Hepatocyte (in vitro differentiated cells): ENCODE data around the gene SEC22C. TPM values are rescaled to one million over a fixed set of nuclear protein-coding genes. Genes with fewer than 3 reads are reported as not detected.

Source experiments
- DNase-seq: peaks from one replicate; pipeline ENCODE4 v3.0.0-alpha.2; 2016; ENCODE audit warnings: low spot score
- H2AFZ ChIP-seq: fragments of 200-600 bp; sonication (generic); 2 replicates; pipeline ENCODE4 v1.6.0; 2016; ENCODE audit warnings: antibody characterized with exemption, mild to moderate bottlenecking
- H3K27ac ChIP-seq: fragments of 200-600 bp; sonication (generic); 2 replicates; pipeline ENCODE4 v1.5.1; 2016; ENCODE audit warnings: mild to moderate bottlenecking
- H3K27me3 ChIP-seq: fragments of 200-600 bp; sonication (generic); 2 replicates; pipeline ENCODE4 v1.6.1; 2016
- H3K36me3 ChIP-seq: fragments of 200-600 bp; sonication (generic); replicated peaks from 2 replicates; pipeline ENCODE4 v1.5.1; 2016; ENCODE audit warnings: low read depth; ENCODE audit not compliant: insufficient read depth
- H3K4me1 ChIP-seq: fragments of 200-600 bp; sonication (generic); 2 replicates; pipeline ENCODE4 v1.5.1; 2016; ENCODE audit warnings: mild to moderate bottlenecking, moderate library complexity; ENCODE audit not compliant: insufficient read depth
- H3K4me2 ChIP-seq: fragments of 200-600 bp; sonication (generic); 2 replicates; pipeline ENCODE4 v1.6.0; 2016
- H3K4me3 ChIP-seq: fragments of 200-600 bp; sonication (generic); 2 replicates; pipeline ENCODE4 v1.5.1; 2016; ENCODE audit warnings: mild to moderate bottlenecking
- H3K79me2 ChIP-seq: fragments of 200-600 bp; sonication (generic); 2 replicates; pipeline ENCODE4 v1.6.0; 2017; ENCODE audit warnings: mild to moderate bottlenecking
- H3K9me2 ChIP-seq: fragments of 200-600 bp; sonication (generic); replicated peaks from 2 replicates; pipeline ENCODE4 v1.6.0; 2017; ENCODE audit warnings: mild to moderate bottlenecking; ENCODE audit not compliant: insufficient read depth
- H3K9me3 ChIP-seq: fragments of 200-600 bp; sonication (generic); 2 replicates; pipeline ENCODE4 v1.5.1; 2016; ENCODE audit warnings: low read depth, mild to moderate bottlenecking
- H4K20me1 ChIP-seq: fragments of 200-600 bp; sonication (generic); 2 replicates; pipeline ENCODE4 v1.6.0; 2016; ENCODE audit warnings: mild to moderate bottlenecking; ENCODE audit not compliant: insufficient read depth, poor library complexity, severe bottlenecking
- CTCF ChIP-seq: fragments of 200-600 bp; sonication (generic); IDR thresholded peaks from 2 replicates; pipeline ENCODE4 v1.5.1; 2016; ENCODE audit warnings: antibody characterized with exemption, mild to moderate bottlenecking; ENCODE audit not compliant: poor library complexity
- EZH2 ChIP-seq: fragments of 200-600 bp; sonication (generic); IDR thresholded peaks from 2 replicates; pipeline ENCODE4 v1.6.1; 2016; ENCODE audit warnings: antibody characterized with exemption, mild to moderate bottlenecking, borderline replicate concordance
- EZH2phosphoT487 ChIP-seq: fragments of 200-600 bp; sonication (generic); IDR thresholded peaks from one replicate; pipeline ENCODE4 v1.6.1; 2018; ENCODE audit warnings: antibody characterized with exemption, mild to moderate bottlenecking, low read depth, moderate library complexity; ENCODE audit not compliant: unreplicated experiment, severe bottlenecking
- WGBS: methylation state at CpG from one replicate; pipeline ENCODE4 v1.1.6; 2016; ENCODE audit warnings: low lambda C conversion rate; ENCODE audit errors: missing lambda C conversion rate; 5-methylcytosine and 5-hydroxymethylcytosine counted together
- polyA plus RNA-seq: library from polyadenylated mRNA; unstranded; fragments of >200 nt; fragmentation: Nextera tagmentation; extraction: Ambion mirVana; gene quantifications from 2 replicates; pipeline ENCODE4 v1.2.1, GENCODE V29; 2016
- total RNA-seq: library from RNA; depleted of rRNA; stranded (reverse); fragments of >200 nt; gene quantifications from 2 replicates; pipeline ENCODE4 v1.2.3, GENCODE V29; 2014

SEC22C gene
- total and polyA plus RNA-seq, 2 experiments from 2014 or later = 31.4 to 53.9 TPM

- Histone ChIP-seq H3K79me2 (peaks cover 6% of the 10 kb centered on the region), H3K4me2 (peak overlapping the region; percentile 94), H3K9me3 (no peaks in the 10 kb centered on the region), H4K20me1 (no peaks in the 10 kb centered on the region), H2AFZ (no peak overlapping the region), H3K4me3 (no peak overlapping the region), H3K27ac (peak overlapping the region; percentile 98), H3K4me1 (peaks cover 46% of the 10 kb centered on the region), H3K27me3 (peaks cover 29% of the 10 kb centered on the region), H3K36me3 (no peaks in the 10 kb centered on the region), H3K9me2 (no peaks in the 10 kb centered on the region)
- 97% methylated on average over 4 of the region's 4 CpGs for WGBS
- no peak for DNase-seq
- TF ChIP-seq EZH2phosphoT487 = no peak
- TF ChIP-seq CTCF = no peak
- TF ChIP-seq EZH2 = no peak
Measured at GRCh38 chr3:42503957-42504333, 77.8 kb downstream of the SEC22C start.

GRCh38 chr3:42503251-42503924 is 78.4 kb downstream of the SEC22C start:
- Histone ChIP-seq H3K4me3 (peak overlapping the region; percentile 90), H3K27ac (peak overlapping the region; percentile 98)

GRCh38 chr3:42502429-42503250 is 79.1 kb downstream of the SEC22C start, which contains the start of gene VIPR1:
Gene VIPR1 (plus strand): TSS chr3:42502643. CDS start chr3:42502736, 93 bp downstream.
- H3K9me2 ChIP-seq = no peaks in the 10 kb centered on the region
- H4K20me1 ChIP-seq = no peaks in the 10 kb centered on the region
- H3K27me3 ChIP-seq = peaks cover 36% of the 10 kb centered on the region
- WGBS = 8% methylated on average over 42 of the region's 69 CpGs
- H2AFZ ChIP-seq = peak within 1 kb of the TSS; percentile 81
- H3K4me3 ChIP-seq = peak within 1 kb of the TSS; percentile 90
- DNase-seq = peak; percentile 93
- H3K4me2 ChIP-seq = peak within 1 kb of the TSS; percentile 94
- no peaks in the 10 kb centered on the region for H3K36me3 ChIP-seq
- peak within 1 kb of the TSS; percentile 98 for H3K27ac ChIP-seq
- no peak for TF ChIP-seq EZH2phosphoT487
- TF ChIP-seq CTCF = no peak
- no peak for TF ChIP-seq EZH2
- H3K79me2 ChIP-seq = peaks cover 2% of the 10 kb centered on the region
- H3K4me1 ChIP-seq = peaks cover 35% of the 10 kb centered on the region
- H3K9me3 ChIP-seq = no peaks in the 10 kb centered on the region

More at GRCh38 chr3:42503251-42503924, 78.4 kb downstream of the SEC22C start:
- Histone ChIP-seq H3K9me2 (no peaks in the 10 kb centered on the region), H3K27me3 (peaks cover 34% of the 10 kb centered on the region), H4K20me1 (no peaks in the 10 kb centered on the region), H3K36me3 (no peaks in the 10 kb centered on the region), H3K4me1 (peaks cover 42% of the 10 kb centered on the region), H3K79me2 (peaks cover 6% of the 10 kb centered on the region), H3K9me3 (no peaks in the 10 kb centered on the region), H3K4me2 (peak overlapping the region; percentile 94), H2AFZ (no peak overlapping the region)
- no peak for TF ChIP-seq EZH2phosphoT487
- TF ChIP-seq CTCF = no peak
- no peak for TF ChIP-seq EZH2
- DNase-seq = no peak
- 83% methylated on average over 4 of the region's 4 CpGs for WGBS
